ENCODE data around the gene TPRG1L.
"Not testable (repeated sequence)": the region's sequence is repeated elsewhere in the genome, so short reads cannot be mapped to it uniquely, and the experiment has no call there.

TPRG1L gene

DNA sequence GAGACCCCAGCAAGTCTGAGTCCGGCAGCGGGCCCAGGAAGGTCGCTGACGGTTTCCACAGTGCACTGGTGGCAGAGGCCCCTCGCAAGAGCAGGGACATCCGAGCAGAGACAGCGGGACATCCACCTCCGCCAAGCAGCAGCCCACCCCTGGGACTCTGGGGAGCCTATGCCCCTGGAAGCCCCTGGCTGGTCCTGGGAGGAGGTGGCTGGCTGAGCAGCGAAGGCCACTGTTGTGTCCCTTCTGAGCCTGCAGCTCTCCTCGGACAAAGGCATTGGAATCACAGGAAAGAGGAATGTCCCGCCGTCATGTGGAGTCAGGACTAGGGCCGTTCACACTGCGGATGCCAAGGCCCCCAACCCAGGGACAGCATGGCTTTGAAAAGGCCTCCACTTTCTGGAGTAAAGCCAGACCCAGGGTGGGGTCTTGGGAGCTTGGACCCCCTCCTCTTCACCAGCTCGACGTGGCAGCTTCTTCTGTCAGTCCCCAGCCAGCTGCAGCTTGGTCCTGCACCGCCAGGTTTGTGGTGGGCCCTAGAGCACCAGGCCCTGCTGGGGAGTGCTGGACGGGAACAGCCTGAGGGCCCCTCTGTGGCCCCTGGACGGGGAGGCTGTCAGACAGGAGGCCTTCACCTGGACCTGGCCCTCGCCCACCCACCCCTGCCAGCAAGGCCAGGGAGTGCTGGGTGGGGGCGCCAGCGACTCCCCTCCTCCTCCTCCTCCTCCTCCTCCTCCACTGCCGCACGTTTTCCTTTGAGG, 14.9 kb upstream of the TPRG1L start:
- DNase-seq: no peak

DNA sequence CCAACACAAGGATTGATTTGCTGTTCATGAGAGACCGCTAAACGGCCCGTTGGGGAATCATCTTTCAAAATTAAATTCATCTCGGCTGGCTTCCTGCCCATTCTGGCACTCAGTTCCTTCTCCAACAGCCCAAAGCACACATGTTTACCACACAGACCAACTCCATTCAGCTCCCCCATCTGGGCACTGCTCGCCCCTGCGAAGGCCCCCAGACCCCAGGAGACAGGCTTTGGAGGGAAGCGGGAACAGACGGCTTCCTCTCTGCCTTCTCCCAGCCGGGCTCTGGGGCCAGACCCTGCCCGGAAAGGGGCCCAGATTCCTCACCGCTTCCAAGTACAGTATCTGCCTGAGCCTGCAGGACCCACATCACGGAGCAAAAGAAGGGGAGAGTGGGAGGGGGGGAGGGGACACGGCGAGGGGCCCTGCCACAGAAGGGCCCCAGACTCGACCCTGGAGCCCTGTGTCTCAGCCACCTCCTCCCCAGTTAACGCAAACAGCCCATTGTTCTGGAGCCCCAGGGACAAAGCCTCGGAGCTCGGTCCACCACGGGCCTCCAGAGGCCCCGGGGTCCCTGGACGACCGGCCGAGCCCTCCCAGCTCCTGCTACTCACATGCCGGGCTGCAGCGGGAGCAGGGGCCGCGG, 14.2 kb upstream of the TPRG1L start:
- DNase-seq: no peak

DNA sequence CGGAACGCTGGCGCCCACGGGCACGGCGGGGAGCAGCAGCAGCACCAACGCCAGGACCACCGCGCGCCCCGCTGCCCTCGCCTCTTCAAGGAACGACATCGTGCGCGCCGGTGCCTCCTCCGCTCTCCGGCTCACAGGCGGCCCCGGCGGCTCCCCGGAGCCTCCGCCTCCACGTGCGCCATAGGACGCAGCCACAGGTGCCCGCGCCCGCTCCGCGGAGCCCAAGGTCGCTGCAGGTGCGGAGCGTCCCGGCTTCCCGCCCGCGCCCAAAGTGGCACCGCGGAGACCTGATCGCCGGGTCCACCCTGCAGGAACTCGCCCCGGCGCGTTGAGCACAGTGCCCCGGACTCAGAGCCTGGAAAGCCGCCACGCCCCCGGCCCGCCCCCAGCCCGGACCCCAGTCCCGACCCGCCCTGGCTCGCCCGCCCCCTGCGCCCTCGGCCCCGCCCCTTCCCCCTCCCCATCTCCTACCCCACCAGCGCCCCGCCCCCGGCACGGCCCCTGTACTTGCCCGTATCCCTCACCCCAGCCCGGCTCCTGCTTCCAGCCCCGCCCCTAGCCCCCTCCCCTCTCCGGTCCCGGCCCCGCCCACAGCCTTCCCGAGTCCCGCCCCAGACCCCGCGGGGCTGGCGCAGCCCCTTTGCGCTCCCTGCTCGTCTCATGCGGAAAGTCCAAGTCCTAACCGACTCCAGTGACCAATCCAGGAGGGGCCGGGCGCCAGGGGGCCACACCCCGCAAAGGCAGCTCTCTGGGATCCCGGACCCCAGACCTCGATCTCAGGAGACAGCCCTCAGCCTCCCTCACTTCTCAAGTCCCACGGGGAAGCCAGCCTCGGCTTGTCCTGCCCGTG, 13.4 kb upstream of the TPRG1L start, which contains the start of gene MEGF6:
Gene MEGF6 (minus strand): TSS at position 339 of the 850 bp plus-strand sequence. CDS start 240 bp downstream, at position 99.
- peak in 4 of 5 donors; percentile 49 to 54 (median 53) for DNase-seq

DNA sequence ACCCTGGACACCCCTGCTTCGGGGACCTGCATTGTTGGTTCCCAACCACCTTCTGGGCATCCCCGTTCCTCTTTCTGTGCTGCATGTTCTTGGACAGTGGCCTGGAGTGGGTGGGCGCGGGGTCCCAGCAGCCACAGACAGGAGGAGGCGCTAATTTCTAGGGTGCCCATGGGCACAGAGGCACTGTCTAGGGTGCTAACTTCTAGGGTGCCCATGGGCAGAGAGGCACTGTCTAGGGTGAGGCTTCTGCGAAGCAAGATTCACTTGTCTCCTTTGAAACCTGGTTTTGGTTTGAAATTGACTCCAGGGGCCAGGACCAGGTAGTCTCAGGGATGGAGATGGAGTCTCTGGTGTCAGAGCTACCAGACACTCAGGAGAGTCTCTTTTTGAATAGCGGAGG, 12.7 kb upstream of the TPRG1L start:
- DNase-seq: no peak

DNA sequence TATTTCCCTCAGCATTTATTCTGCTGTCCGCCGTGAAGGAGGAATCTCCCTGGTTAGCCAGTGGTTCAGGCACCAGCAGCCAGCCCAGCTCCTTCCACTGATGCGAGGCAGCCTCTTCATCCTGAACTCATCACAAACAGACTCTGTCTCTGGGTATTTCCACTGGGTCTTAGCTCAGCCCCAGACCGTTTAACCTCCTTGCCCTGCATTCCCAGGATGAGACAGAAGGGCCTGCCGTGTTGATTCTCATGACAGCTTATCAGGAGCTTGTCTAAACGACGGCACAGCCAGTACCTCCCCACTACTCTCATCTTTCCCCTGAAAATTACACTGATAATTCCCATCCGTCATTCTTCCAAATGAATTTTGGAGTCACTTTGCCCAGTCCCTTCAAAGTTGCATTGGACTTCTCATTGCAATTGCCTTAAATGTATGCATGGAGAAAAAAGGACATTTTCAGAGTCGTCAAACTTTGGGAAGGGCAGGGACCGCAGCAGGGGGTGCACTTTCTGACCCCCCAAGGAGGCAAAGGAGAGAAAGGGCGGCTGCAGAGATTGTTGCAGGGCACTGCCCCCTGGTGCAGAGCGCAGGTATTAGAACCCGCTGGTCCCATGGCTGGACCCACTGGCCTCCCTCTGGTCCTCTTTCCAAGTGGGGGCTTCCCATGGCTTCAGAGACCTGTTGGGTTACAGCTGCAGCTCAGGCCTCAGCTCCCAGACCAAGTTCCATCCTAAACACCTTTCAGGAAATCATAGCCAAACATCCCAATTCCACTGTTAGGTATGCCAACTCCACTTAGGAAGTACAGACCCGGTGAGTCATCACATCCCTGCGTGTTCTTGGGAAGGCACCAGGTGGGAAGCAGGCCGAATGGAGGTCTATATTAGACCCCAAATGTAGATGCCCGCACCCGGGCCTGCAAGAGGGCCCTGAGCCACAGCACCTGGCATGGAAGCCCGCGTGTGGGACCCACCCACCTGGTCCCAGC, 9.8 kb upstream of the TPRG1L start:
- DNase-seq: no peak

DNA sequence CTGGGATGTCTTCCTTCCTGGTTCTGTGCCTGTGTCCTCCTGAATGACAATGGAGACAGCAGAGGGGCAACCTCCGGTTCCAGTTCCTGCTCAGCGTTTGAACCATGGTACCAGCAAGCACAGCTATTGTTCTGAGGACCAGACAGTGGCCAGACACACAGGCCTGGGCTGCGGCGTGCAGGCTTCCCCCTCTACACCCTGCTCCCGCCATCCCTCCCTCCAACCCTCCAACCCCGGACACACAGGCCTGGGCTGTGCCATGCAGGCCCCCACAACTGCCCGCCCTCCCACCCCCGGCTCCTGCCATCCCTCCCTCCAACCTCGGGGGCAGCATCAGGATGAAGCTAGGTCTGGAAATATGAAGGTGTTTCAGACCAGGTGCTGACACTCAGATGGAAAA, 8.0 kb upstream of the TPRG1L start:
- no peak for DNase-seq

DNA sequence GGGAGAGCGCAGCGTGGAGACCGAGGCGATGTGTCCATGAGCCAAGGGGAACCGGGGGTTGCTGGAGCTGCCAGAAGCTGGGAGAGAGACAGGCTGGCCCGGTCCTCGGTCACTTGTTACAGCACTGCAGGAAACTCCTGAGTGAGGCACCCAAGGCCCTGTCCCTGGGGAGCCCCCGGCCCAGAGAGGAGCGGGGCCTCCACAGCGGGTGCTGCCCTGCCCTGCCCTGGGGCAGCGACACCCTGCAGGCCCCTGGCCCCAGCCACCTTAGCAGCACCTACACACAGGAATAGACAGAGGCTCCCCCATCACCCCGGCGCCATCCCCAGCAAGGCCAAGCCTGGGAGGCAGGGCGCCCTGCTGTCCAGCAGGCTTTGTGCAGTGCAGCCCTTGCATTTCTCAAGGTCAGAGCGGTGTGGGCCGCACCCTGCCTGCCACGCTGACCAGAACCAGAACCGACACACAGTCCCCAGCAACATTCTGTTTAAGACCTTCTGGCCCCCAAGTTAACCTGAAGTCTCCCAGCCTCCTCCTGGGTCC, 6.9 kb upstream of the TPRG1L start:
- no peak for DNase-seq

DNA sequence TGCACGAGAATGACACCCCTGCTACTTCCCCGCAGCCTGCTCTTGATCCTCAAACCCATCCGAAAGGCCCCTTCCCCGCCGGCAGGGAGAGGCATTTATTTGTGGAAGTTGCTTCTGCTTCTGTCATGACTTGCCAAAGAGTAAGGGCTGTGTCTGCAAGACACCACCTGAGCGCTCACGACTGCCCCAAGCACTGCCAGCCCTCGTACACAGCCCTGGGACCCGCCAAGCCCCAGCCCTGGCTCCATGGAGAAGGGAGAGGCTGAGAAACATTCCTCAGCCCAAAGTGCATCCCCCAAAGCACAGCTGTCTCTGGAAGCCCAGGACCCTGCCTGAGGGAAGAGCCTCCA, 6.3 kb upstream of the TPRG1L start:
- DNase-seq: no peak

DNA sequence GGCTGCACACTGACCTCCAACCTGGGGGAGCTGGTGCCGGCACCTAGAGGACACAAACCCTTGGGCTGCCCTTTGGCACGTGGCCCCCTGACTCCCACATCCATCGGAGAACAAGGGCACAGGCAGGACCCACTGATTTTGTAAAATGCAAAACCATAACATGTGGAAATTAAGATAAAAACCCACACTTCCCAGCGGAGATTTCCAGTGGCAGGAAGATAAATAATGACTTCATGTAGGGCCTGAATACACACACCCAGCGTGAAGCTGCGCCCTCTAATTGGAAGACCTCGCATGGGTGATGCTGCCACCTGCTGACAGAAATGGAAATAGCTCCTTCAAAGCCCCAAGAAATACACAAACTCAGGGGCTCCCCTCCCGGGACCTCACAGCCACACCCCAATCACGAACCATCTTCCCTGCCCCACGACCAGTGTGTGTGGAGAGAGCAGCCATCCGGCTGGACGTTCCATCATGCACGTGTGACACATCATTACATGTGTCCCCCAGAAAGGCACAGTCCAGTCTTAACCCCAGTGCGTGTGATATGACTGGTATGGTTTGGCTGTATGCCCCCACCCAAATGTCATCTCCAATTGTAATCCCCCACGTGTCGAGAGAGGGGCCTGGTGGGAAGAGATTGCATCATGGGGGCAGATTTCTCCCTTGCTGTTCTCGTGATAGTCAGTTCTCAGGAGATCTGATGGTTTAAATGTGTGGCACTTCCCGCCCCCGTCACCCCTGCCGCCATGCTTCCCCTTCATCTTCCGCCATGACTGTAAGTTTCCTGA, 5.7 kb upstream of the TPRG1L start:
- DNase-seq: peak; percentile 50 to 75 (median 58)

DNA sequence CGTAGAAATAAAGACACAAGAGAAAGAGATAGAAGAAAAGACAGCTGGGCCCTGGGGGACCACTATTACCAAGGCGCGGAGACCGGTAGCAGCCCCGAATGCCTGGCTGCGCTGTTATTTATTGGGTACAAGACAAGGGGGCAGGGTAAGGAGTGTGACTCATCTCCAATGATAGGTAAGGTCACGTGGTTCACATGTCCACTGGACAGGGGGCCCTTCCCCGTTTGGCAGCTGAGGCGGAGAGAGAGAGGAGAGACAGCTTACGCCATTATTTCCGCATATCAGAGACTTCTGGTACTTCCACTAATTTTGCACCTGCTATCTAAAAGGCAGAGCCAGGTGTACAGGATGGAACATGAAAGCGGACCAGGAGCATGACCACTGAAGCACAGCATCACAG, 4.1 kb upstream of the TPRG1L start:
- no peak for DNase-seq

DNA sequence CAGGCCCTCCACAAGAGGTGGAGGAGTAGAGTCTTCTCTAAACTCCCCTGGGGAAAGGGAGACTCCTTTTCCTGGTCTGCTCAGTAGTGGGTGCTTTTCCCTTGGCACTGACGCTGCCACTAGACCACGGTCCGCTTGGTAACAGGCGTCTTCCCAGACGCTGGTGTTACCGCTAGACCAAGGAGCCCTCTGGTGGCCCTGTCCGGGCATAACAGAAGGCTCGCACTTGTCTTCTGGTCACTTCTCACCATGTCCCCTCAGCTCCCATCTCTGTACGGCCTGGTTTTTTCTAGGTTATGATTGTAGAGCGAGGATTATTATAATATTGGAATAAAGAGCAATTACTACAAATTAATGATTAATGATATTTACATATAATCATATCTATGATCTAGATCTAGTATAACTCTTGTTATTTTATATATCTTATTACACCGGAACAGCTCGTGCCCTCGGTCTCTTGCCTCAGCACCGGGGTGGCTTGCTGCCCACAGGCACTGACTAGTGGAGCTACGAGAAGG, 3.6 kb upstream of the TPRG1L start:
- not testable (repeated sequence) for DNase-seq

DNA sequence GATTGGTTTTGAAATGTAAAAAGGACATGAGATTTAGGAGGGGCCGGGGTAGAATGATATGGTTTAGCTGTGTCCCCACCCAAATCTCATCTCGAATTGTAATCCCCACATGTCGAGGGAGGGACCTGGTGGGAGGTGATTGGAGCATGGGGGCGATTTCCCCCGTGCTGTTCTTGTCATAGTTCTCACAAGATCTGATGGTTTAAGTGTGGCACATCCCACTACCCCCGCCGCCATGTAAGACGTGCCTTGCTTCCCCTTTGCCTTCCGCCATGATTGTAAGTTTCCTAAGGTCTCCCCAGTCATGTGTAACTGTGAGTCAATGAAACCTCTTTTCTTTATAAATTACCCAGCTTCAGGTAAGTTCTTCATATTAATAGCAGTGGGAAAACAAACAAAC, 2.7 kb upstream of the TPRG1L start:
- not testable (repeated sequence) for DNase-seq

DNA sequence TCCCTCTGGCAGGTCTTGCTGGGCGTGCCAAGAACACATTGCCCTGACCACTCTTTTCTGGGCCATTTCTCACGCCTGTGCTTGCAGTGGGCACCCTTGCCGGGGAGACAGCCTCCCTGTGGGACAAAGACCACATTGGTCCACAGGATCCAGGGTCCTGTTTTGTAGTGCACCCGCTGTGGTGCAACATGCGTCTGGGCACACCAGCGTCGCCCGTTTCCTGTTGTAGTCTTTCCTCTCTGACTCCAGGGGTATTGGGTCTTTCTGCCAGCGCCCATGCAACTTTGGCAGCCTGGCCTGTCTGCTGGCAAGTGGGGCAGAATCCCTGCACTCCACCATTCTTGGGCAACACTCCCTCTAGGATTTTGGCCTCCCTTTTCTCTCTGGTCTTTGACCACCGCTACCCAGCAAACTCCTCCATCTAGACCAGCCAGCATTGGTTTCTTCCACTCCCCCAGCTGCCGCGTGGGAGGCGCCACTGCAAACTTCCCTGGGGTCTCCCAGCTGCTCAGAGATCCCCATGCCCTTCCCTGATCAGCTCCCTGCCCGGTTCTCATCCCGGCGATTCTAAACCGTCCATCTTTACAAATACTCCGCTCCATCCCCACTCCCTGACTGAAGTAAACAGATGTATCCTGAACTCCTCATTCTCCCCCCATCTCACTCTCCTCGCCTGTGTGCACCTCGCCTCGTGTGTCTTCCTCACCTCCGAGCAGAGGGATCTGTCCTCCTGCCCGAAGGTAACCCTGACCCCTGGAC, 1.2 kb upstream of the TPRG1L start:
- no peak for DNase-seq

DNA sequence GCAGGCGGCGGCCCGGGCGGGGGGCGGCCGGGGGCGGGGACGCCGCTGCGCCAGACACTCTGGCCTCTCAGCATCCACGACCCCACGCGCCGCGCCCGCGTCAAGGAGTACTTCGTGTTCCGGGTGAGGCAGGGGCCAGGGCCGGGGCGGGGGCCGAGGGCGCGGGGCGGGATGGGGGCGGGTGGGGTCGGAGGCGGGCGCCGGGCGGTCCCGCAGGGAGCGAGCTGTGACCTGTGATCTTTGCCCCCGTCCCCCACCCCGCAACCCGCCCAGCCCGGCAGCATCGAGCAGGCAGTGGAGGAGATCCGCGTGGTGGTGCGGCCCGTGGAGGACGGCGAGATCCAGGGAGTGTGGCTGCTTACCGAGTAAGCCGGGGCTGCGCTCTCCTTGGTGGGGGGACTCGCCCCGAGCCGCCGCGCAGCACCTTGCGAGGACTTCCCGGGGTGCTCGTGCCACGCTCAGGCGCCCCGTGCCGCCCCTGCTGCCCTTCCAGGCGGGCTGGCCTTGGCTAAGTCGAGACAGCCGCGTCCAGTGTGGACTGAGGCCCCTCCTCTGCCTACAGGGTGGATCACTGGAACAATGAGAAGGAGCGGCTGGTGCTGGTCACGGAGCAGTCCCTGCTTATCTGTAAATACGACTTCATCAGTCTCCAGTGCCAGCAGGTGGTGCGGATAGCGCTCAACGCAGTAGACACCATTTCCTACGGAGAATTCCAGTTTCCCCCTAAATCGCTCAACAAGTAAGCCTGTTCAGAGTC, 514 bp downstream of the TPRG1L start:
- DNase-seq: peak in 2 of 5 donors; percentile 22 to 29

DNA sequence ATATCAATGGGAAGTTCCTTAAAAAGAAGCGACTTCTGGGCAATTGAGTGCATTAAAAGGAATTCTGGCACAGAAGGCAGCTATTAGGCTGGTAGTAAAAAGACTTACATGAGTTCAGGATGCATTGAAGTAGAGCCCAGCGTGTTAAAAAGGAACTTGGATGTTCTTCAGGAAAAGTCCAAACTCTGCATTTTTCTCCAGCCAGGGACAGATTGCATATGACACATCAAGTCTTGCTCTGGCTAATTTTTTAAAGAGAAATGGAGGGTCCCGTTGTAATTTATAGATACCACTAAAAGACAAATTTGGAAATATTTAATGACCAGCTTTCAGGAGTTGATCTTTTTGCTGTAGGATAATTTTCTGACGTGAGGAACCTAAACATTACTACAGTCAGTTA, 1.2 kb downstream of the TPRG1L start:
- no peak for DNase-seq

DNA sequence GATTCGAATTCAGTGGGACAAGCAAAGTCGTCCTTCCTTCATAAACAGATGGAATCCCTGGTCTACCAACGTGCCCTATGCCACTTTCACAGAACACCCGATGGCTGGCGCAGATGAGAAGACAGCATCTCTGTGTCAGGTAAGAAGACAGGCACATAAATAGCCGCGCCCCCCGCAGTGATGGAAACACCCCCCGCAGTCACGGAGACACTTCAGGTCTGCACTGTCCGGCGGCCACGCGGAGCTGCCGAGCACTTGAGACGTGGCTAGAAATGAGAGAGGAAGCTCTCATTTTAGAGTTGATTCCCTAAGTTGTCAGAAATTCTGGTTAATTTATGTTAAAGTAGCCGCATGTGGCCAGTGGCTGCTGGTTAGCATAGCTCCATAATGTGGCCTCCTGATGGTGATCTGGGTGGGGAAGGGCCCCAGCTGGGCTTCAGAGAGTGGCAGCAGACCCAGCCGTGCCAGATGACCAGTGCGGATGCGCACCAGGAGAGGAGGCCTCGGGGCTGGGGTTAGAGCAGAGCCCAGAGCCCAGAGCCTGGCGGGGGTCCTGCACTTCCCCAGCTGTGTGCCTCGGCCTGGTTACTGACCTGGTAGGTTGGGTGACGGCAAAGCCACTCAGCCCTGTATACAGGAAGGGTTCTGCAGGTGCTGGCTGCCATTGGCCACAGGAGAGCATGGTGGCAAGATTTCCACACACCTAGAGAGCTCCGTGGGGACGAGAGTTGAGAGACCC, 2.9 kb downstream of the TPRG1L start:
- no peak for DNase-seq

DNA sequence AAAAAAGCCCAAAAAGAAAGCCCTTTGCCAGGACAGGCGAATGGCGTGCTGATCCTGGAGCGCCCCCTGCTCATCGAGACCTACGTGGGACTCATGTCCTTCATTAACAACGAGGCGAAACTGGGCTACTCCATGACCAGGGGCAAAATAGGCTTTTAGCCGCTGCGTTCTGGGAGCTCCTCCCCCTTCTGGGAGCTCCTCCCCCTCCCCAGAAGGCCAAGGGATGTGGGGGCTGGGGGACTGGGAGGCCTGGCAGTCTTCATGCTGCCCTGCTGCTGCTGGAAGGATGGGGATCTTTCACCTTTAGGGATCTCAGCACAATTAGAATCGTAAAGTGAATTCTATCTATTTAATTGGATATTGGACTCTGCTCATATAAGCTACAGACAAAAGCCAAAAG, 3.6 kb downstream of the TPRG1L start:
- DNase-seq: no peak

DNA sequence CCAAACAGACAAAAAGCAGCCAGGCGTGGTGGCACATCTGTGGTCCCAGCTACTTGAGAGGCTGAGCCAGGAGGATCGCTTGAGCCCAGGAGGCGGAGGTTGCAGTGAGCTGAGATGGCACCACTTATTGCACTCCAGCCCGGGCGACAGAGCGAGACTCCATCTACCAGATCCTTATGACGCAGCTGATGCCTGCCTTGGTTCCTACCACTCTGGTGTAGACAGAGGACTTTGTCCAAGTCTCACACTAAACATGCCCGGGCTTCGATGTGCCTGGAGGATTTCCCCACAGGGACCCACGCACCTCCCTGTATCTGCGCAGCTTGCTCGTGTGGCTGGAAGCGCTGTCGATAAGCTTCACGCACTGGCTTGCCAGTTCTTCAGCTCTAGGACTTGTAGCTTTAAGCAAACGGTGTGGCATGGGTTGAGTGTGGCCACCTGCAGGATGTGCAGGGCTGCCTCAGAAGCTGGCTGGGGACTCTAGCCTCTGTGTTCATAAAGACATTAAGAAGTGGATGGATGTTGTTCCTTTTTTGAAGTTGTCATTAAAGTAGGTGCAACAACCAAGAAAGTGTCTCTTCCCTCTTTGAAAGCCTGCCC, 4.8 kb downstream of the TPRG1L start:
- no peak for DNase-seq
